WTC11 (cell line): ENCODE measurements around the gene AKT2. TPM values are rescaled to one million over a fixed set of nuclear protein-coding genes. Genes with fewer than 3 reads are reported as not detected.

Experiments
- ATAC-seq: fragments of 200-7000 bp; cut with Tn5 transposase; 2 replicates; pipeline ENCODE4 v1.10.0; 2021; ENCODE audit warnings: mild to moderate bottlenecking, moderate library complexity
- CTCF ChIA-PET: fragments of 300-600 bp; sonication (Branson Sonifier 250); formaldehyde crosslinking; loops from one replicate; lab custom pipeline; 2021; ENCODE audit warnings: antibody characterized with exemption; lab: Charles Lee
- POLR2A ChIA-PET: fragments of 350-600 bp; sonication (Branson Sonifier 250); formaldehyde crosslinking; loops from one replicate; lab custom pipeline; 2021; ENCODE audit warnings: antibody characterized with exemption; lab: Charles Lee
- DNase-seq: peaks from one replicate; pipeline ENCODE4 v3.0.0; 2021; ENCODE audit warnings: low spot score
- H3K27ac Mint-ChIP-seq: 2 replicates; pipeline ENCODE4 v1.8.0; 2021; ENCODE audit warnings: mixed read lengths
- H3K27me3 Mint-ChIP-seq: 2 replicates; pipeline ENCODE4 v1.8.0; 2021; ENCODE audit warnings: low read depth, mild to moderate bottlenecking, moderate library complexity, mixed read lengths
- H3K36me3 Mint-ChIP-seq: 2 replicates; pipeline ENCODE4 v1.8.0; 2021; ENCODE audit warnings: mixed read lengths
- H3K4me1 Mint-ChIP-seq: 2 replicates; pipeline ENCODE4 v1.8.0; 2022; ENCODE audit warnings: mixed read lengths
- H3K4me3 Mint-ChIP-seq: 2 replicates; pipeline ENCODE4 v1.8.0; 2021; ENCODE audit warnings: mild to moderate bottlenecking, moderate library complexity, mixed read lengths
- H3K9me3 Mint-ChIP-seq: 2 replicates; pipeline ENCODE4 v1.8.0; 2021; ENCODE audit warnings: mixed read lengths
- ATF1 ChIP-seq: sonication (generic); formaldehyde crosslinking; IDR thresholded peaks from 2 replicates; pipeline ENCODE4 v1.8.1; 2023; ENCODE audit warnings: mild to moderate bottlenecking, moderate library complexity, missing genetic modification reagents
- ATF6 ChIP-seq: sonication (generic); formaldehyde crosslinking; IDR thresholded peaks from 2 replicates; pipeline ENCODE4 v1.8.1; 2023; ENCODE audit warnings: mild to moderate bottlenecking, missing genetic modification reagents
- CBFB ChIP-seq: sonication (generic); formaldehyde crosslinking; IDR thresholded peaks from 2 replicates; pipeline ENCODE4 v1.8.1; 2022; ENCODE audit warnings: mild to moderate bottlenecking, low read depth, missing genetic modification reagents
- CDX4 ChIP-seq: fragments of 250-450 bp; sonication (Bioruptor Pico); IDR thresholded peaks from 2 replicates; pipeline ENCODE4 v1.9.0; 2021; ENCODE audit warnings: moderate library complexity, mild to moderate bottlenecking, inconsistent platforms, borderline replicate concordance
- ELF4 ChIP-seq: sonication (generic); formaldehyde crosslinking; IDR thresholded peaks from 2 replicates; pipeline ENCODE4 v1.8.1; 2022; ENCODE audit warnings: low read depth, mild to moderate bottlenecking, moderate library complexity, missing genetic modification reagents
- ERG ChIP-seq: fragments of 250-450 bp; sonication (Bioruptor Pico); IDR thresholded peaks from 2 replicates; pipeline ENCODE4 v1.8.0; 2021; ENCODE audit warnings: mild to moderate bottlenecking
- HMGA2 ChIP-seq: fragments of 250-450 bp; sonication (Bioruptor Pico); IDR thresholded peaks from 2 replicates; pipeline ENCODE4 v1.4.0; 2021; ENCODE audit warnings: mild to moderate bottlenecking, moderate library complexity
- KAT7 ChIP-seq: sonication (generic); formaldehyde crosslinking; IDR thresholded peaks from 2 replicates; pipeline ENCODE4 v1.8.1; 2023; ENCODE audit warnings: missing genetic modification reagents, mild to moderate bottlenecking, borderline replicate concordance
- NFE2L1 ChIP-seq: sonication (generic); formaldehyde crosslinking; IDR thresholded peaks from 2 replicates; pipeline ENCODE4 v1.8.1; 2023; ENCODE audit warnings: missing genetic modification reagents
- OVOL2 ChIP-seq: fragments of 250-450 bp; sonication (Bioruptor Pico); IDR thresholded peaks from 2 replicates; pipeline ENCODE4 v1.9.0; 2021; ENCODE audit warnings: mild to moderate bottlenecking, borderline replicate concordance
- PRRX2 ChIP-seq: fragments of 250-450 bp; sonication (Bioruptor Pico); IDR thresholded peaks from 2 replicates; pipeline ENCODE4 v1.8.0; 2021; ENCODE audit warnings: mild to moderate bottlenecking
- TCF7 ChIP-seq: sonication (generic); formaldehyde crosslinking; IDR thresholded peaks from 2 replicates; pipeline ENCODE4 v1.8.0; 2022; ENCODE audit warnings: mild to moderate bottlenecking, low read depth, missing genetic modification reagents, moderate library complexity
- TP53 ChIP-seq: sonication (generic); formaldehyde crosslinking; IDR thresholded peaks from 2 replicates; pipeline ENCODE4 v1.8.1; 2023; ENCODE audit warnings: mild to moderate bottlenecking, missing genetic modification reagents
- ZBTB21 ChIP-seq: sonication (generic); formaldehyde crosslinking; IDR thresholded peaks from 2 replicates; pipeline ENCODE4 v1.8.1; 2023; ENCODE audit warnings: mild to moderate bottlenecking, missing genetic modification reagents, borderline replicate concordance
- ZNF232 ChIP-seq: sonication (generic); formaldehyde crosslinking; IDR thresholded peaks from 2 replicates; pipeline ENCODE4 v1.8.0; 2022; ENCODE audit warnings: mild to moderate bottlenecking, missing genetic modification reagents
- ZNF416 ChIP-seq: fragments of 250-450 bp; sonication (Bioruptor Pico); IDR thresholded peaks from 2 replicates; pipeline ENCODE4 v1.9.0; 2021; ENCODE audit warnings: mild to moderate bottlenecking, inconsistent platforms
- ZNF423 ChIP-seq: fragments of 250-450 bp; sonication (Bioruptor Pico); IDR thresholded peaks from 2 replicates; pipeline ENCODE4 v2.1.2; 2022; ENCODE audit warnings: mild to moderate bottlenecking, moderate library complexity
- total RNA-seq: library from RNA; stranded (reverse); gene quantifications from 3 replicates; pipeline ENCODE4 v1.2.3, GENCODE V29; 2021
- TF ChIP-seq, protein P1 (sequence below): fragments of 250-450 bp; sonication (Bioruptor Pico); IDR thresholded peaks from 2 replicates; pipeline ENCODE4 v1.9.0; 2021; ENCODE audit warnings: mild to moderate bottlenecking
- TF ChIP-seq, protein P2 (sequence below): sonication (generic); formaldehyde crosslinking; IDR thresholded peaks from 2 replicates; pipeline ENCODE4 v1.8.1; 2022; ENCODE audit warnings: mild to moderate bottlenecking, missing genetic modification reagents, moderate library complexity, borderline replicate concordance
- TF ChIP-seq, protein P3 (sequence below): fragments of 200-600 bp; IDR thresholded peaks from 2 replicates; pipeline ENCODE4 v1.8.0; 2022; ENCODE audit warnings: antibody characterized with exemption
- TF ChIP-seq, protein P4 (sequence below): sonication (generic); formaldehyde crosslinking; IDR thresholded peaks from 2 replicates; pipeline ENCODE4 v1.8.0; 2023; ENCODE audit warnings: missing genetic modification reagents, mild to moderate bottlenecking, borderline replicate concordance

The AKT2 gene
- total RNA-seq, 1 experiment from 2014 or later = 156 TPM

- POLR2A ChIA-PET = no interaction called here
- no peak for DNase-seq
- TF ChIP-seq NFE2L1 (no peak), ERG (CRISPR knock-in tag) (no peak), ATF1 (no peak), OVOL2 (CRISPR knock-in tag) (no peak), HMGA2 (CRISPR knock-in tag) (no peak), PRRX2 (CRISPR knock-in tag) (no peak), CBFB (no peak)
- TF ChIP-seq, protein P1, sequence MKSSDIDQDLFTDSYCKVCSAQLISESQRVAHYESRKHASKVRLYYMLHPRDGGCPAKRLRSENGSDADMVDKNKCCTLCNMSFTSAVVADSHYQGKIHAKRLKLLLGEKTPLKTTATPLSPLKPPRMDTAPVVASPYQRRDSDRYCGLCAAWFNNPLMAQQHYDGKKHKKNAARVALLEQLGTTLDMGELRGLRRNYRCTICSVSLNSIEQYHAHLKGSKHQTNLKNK (CRISPR knock-in tag) = no peak
- TF ChIP-seq, protein P2, sequence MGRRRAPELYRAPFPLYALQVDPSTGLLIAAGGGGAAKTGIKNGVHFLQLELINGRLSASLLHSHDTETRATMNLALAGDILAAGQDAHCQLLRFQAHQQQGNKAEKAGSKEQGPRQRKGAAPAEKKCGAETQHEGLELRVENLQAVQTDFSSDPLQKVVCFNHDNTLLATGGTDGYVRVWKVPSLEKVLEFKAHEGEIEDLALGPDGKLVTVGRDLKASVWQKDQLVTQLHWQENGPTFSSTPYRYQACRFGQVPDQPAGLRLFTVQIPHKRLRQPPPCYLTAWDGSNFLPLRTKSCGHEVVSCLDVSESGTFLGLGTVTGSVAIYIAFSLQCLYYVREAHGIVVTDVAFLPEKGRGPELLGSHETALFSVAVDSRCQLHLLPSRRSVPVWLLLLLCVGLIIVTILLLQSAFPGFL = no peak
- Mint-ChIP-seq H3K4me3 (no peak overlapping the region), H3K27ac (no peak overlapping the region), H3K4me1 (peaks cover 3% of the 10 kb centered on the region; the same call in 1 of the 2 replicates), H3K9me3 (no peaks in the 10 kb centered on the region), H3K27me3 (no peaks in the 10 kb centered on the region), H3K36me3 (peaks cover 5% of the 10 kb centered on the region; the same call in 1 of the 2 replicates)
- no peak for ATAC-seq
- CTCF ChIA-PET = no interaction called here
Measured at GRCh38 chr19:40245506-40246128, 39.5 kb downstream of the AKT2 start.

DNA sequence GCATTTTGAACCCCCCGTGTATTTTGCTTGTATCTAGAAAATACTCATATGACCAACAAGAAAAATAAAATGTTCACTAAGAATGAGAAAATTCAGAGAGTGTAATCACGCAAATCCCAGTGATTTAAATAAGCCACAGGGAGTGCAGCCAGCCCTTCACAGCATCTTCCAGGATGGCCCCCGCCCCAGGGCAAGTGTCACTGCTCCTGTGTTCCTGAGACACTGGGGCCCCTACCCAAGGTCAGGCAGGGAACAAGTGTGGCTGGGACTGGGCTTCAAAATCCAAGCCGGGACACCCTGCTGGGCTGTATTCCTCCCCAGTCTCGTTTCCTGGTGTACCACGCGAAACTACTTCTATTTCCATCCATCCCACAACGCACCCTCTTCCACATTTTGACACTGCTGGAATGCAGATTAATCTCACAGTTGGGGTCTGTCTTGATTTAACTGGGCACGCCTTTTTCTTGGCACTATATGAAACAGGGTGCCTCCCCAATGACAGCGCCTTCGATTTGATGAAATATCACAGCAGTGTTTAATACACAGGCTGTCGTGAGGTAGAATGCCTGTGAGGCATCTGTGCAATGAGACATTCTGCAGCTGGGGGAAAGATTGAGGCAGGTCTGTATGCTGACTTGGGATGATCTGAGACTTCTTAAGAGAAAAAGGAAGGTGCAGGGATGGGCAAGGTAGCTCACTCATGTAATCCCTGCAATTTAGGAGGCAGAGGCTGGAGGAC lies 40.4 kb downstream of the AKT2 start:
- no peak overlapping the region for H3K4me3 Mint-ChIP-seq
- TF ChIP-seq ATF1 = no peak
- TF ChIP-seq ZNF416 (CRISPR knock-in tag) = no peak
- no peak for TF ChIP-seq CBFB
- TF ChIP-seq KAT7 (CRISPR knock-in tag) = no peak
- TF ChIP-seq PRRX2 (CRISPR knock-in tag) = no peak
- TF ChIP-seq, protein P3, sequence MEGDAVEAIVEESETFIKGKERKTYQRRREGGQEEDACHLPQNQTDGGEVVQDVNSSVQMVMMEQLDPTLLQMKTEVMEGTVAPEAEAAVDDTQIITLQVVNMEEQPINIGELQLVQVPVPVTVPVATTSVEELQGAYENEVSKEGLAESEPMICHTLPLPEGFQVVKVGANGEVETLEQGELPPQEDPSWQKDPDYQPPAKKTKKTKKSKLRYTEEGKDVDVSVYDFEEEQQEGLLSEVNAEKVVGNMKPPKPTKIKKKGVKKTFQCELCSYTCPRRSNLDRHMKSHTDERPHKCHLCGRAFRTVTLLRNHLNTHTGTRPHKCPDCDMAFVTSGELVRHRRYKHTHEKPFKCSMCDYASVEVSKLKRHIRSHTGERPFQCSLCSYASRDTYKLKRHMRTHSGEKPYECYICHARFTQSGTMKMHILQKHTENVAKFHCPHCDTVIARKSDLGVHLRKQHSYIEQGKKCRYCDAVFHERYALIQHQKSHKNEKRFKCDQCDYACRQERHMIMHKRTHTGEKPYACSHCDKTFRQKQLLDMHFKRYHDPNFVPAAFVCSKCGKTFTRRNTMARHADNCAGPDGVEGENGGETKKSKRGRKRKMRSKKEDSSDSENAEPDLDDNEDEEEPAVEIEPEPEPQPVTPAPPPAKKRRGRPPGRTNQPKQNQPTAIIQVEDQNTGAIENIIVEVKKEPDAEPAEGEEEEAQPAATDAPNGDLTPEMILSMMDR = no peak
- TF ChIP-seq ZNF232 (CRISPR knock-in tag) = no peak
- TF ChIP-seq ELF4 (CRISPR knock-in tag) = no peak
- no peak for TF ChIP-seq ZNF423 (CRISPR knock-in tag)
- TF ChIP-seq ZBTB21 = no peak
- TF ChIP-seq ATF6 (CRISPR knock-in tag) = no peak
- TF ChIP-seq TCF7 (CRISPR knock-in tag) = no peak
- no peak for TF ChIP-seq CDX4 (CRISPR knock-in tag)
- TF ChIP-seq, protein P4, sequence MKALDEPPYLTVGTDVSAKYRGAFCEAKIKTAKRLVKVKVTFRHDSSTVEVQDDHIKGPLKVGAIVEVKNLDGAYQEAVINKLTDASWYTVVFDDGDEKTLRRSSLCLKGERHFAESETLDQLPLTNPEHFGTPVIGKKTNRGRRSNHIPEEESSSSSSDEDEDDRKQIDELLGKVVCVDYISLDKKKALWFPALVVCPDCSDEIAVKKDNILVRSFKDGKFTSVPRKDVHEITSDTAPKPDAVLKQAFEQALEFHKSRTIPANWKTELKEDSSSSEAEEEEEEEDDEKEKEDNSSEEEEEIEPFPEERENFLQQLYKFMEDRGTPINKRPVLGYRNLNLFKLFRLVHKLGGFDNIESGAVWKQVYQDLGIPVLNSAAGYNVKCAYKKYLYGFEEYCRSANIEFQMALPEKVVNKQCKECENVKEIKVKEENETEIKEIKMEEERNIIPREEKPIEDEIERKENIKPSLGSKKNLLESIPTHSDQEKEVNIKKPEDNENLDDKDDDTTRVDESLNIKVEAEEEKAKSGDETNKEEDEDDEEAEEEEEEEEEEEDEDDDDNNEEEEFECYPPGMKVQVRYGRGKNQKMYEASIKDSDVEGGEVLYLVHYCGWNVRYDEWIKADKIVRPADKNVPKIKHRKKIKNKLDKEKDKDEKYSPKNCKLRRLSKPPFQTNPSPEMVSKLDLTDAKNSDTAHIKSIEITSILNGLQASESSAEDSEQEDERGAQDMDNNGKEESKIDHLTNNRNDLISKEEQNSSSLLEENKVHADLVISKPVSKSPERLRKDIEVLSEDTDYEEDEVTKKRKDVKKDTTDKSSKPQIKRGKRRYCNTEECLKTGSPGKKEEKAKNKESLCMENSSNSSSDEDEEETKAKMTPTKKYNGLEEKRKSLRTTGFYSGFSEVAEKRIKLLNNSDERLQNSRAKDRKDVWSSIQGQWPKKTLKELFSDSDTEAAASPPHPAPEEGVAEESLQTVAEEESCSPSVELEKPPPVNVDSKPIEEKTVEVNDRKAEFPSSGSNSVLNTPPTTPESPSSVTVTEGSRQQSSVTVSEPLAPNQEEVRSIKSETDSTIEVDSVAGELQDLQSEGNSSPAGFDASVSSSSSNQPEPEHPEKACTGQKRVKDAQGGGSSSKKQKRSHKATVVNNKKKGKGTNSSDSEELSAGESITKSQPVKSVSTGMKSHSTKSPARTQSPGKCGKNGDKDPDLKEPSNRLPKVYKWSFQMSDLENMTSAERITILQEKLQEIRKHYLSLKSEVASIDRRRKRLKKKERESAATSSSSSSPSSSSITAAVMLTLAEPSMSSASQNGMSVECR (CRISPR knock-in tag) = no peak
- TF ChIP-seq TP53 (CRISPR knock-in tag) = no peak
- H3K36me3 Mint-ChIP-seq = peaks cover 8% of the 10 kb centered on the region; the same call in 1 of the 2 replicates
- ATAC-seq (no peak), DNase-seq (no peak)
- H3K4me1 Mint-ChIP-seq = peaks cover 3% of the 10 kb centered on the region; the same call in 1 of the 2 replicates
- H3K27me3 Mint-ChIP-seq = no peaks in the 10 kb centered on the region
- H3K27ac Mint-ChIP-seq = no peak overlapping the region
- POLR2A ChIA-PET = no interaction called here
- H3K9me3 Mint-ChIP-seq = no peaks in the 10 kb centered on the region
- CTCF ChIA-PET = no interaction called here
